NCI-H345 treated with DMSO at 0.1 percent for 48 hours (cell line): Measurements from ENCODE around the gene C9.
"Not testable (repeated sequence)": the region's sequence is repeated elsewhere in the genome, so short reads cannot be mapped to it uniquely, and the experiment has no call there.

Source experiments
- DNase-seq: peaks from one replicate; lab custom pipeline; 2025; ENCODE audit not compliant: unreplicated experiment; lab: John Stamatoyannopoulos, UW

C9 gene

DNA sequence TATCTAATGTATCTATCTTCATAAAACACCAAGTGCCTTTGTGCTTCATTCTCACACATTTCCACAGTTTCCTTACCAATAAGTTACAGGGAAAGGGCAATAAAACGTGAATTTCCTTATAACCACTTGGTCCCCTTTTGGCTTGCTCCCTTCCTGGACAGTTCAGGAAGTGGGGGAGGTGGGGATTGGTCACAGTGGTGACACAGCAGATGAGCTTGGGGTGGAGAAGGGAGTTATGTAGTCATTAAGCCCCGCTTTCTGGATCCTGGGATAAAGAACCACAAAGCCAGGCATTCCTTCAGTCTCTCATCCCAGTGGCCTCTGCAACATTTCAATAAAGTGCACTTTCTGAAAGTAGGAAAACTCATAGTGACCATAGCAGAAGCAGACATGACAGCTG is 97.9 kb downstream of the C9 start:
- DNase-seq = no peak

DNA sequence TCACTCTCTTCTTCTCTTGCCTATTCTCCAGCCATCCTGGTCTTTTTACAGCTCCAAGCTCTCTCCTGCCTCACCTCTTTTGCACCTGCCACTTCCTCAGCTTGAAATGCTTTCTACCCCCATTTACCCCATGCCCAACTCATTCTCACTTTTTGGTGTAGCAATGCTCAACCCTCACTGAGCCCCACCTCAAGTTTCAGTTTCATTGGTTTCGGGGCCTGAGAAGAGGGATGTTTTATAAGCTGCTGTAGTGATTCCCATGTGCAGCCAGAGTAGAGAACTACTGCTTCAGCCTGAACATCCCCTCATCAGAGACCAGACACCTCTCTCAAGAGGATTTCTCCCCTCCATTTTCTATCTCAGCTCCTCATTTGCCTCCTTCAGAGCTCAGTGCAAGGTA is 99.8 kb downstream of the C9 start:
- no peak for DNase-seq

DNA sequence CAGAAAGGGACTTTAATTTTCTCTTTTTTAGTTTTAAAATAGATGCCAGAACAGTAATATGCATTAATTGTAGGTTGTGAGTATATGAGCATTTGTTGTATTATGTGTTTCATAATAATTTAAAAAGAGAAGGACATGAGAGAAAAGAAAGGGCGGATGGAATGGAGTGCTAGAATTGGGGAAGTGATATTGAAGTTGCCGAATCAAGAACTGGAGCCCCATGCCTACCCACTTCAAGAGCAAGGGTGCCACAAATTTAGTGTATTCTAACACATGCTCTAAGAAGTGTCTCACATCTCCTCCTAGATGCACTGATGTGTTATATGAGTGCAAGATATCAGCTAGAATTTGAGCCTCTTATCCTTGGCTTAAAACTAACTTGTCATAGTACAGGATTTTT is 101.3 kb downstream of the C9 start:
- no peak for DNase-seq

DNA sequence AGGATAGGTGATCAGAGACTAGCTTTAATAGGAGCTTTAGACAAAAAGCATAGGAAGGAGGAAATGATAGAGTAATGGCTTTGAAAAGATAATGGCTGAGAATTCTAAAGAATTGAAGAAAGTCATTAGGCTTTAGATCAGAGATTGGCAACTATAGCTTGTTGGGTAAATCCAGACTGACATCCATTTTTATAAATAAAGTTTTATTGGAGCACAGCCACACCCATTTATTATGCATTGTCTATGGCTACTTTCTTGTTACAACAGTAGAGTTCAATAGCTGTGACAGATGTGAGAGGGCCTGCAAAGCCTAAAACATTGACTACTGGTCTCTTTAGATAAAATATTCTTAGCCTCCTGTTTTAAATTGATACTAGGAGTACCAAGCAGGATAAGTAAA is 104.2 kb downstream of the C9 start:
- DNase-seq = no peak

DNA sequence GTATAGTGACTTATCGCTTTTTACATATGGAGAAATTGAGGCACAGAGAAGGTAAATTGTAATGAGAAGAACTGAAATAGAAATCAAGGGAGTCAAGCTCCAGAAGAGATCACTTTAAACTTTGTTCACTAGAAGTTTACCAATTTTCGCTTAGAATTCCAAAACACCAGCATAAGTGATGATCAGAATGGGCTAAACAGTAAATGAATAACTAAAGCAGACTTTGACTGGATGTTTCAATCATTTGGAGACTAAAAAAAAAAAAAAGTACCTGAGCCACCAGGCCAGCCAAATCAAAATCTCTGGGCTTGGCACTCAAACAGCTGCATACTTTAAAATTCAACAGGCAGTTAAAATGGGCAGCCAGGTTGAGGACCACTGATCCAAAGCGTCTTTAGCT is 106.7 kb downstream of the C9 start:
- DNase-seq = no peak

DNA sequence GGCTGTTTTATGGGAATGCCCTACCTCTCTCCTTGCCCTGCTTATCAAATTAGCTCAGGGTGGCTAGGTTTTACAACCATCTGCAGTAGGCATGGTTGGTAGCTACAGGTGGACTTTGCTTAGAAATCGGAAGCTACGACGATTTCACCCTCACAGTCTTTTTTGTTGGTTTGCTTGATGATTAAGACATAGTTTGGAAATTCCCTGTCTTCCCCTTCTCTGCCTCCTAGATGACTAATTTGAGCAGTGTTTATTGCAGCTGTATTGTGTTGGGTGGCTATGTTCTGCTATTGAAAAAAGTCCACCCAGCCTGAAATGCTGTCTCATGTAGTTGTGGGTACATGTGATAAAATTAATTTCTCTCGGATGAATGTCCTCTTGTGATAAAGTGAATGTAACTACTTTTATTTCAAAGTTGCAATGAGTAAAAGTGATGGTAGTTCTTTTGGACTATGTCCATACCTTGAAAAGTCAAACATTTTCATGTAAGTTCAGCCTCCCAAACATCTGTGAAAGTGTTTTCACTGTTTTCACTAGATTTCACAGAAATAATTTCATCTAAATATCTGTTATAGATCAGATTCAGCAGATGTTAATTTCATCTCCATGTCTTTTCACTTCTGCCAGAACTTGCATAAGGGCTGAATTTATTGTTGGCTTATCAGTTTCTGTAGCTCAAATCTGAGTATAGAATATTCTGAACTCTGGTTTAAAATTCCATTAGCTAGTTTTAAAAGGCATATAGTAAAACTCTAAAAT is 107.6 kb downstream of the C9 start:
- DNase-seq = no peak

DNA sequence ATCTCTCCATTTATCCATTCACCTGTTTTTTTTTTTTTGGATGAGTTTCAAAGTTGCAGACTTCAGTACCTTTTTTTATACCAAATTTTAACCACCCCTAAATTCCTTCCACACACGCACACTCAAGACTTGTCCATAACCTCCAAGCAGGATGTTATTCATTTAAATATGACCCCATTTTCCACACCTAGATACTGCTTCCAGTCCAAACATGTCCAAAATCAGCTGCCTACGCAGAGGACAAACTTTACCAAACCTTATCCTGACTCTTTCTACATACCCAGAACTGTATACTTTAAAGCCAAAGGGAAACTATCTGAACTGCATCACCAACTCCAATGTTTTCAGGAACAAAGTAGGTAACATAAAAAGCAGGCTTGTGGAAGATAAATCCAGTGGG is 108.9 kb downstream of the C9 start:
- no peak for DNase-seq

DNA sequence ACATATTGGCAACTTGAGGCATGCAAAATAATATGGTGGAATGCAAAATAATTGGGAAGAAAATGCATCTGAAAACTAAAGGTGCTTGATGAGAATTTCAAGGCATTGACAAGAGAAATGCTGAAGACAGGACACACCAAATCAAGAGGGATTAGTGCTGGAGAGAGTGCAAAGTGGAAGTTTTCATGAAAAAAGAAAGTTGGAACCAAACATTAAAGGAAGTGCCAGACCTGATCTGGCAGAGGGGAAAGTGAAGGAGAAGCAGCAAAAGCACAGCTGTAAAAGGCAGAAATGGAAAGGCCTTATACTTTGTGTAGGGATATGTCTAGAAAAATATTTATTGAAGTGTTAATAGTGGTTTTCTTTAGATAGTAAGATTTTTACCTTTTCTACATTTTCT is 109.6 kb downstream of the C9 start:
- DNase-seq = no peak

DNA sequence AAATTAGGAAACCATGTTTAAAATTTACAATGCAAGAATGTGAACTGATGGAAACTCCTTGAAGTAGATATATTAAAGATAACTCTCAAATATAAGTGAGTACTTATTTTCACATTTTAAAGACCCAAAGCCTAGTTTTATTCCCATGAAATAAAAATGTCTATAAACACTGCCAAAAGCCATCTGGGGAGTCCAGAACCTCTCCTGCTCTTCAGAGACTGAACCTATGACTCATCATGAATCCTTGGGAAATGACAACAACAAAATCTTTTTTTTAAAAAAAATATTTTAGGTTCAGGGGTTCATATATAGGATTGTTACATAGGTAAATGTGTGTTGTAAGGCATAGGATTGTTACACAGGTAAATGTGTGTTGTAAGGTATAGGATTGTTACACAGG is 111.1 kb downstream of the C9 start:
- DNase-seq = no peak

DNA sequence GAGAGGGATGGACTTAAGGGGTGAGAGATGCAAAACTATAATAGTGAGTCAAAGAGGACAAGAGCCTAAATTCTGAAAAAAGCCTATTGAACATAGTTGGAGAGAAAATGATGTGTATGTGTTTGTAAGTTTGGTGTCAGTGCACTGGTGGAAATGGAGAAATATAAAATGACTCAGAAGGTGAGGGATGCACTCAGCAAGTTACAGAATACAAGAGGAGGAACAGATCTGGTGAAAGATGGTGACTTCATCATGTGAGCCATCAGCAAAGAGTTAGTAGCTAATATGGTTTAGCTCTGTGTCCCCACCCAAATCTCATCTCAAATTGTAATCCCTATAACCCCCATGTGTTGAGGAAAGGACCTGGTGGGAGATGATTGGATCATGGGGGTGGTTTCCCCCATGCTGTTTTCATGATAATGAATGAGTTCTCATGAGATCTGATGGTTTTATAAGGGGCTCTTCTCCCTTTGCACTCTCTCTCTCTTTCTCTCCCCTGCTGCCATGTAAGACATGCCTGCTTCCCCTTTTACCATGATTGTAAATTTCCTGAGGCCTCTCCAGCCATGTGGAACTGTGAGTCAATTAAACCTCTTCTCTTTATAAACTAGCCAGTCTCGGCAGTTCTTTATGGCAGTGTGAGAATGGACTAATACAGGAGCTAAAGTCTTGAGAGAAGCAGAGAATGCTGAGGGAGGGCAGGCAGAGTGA is 114.6 kb downstream of the C9 start:
- no peak for DNase-seq

DNA sequence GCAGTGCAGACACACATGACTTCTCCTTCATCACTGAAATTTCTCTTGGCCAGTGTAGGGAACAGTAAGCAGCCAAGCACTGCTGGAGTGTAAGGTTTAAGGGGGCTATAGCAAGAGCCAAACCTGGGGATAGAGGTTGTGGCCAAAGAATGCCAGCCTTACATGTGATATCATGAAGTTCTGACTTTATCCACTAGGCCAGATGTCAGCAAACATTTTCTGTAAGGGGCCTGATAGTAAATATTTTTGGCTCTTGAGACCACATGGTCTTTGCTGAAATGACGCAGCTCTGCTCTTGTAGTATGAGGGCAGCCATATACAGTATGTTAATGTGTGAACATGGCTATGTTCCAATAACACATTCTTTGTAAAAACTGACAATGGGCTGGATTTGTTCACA is 115.2 kb downstream of the C9 start:
- DNase-seq = no peak

DNA sequence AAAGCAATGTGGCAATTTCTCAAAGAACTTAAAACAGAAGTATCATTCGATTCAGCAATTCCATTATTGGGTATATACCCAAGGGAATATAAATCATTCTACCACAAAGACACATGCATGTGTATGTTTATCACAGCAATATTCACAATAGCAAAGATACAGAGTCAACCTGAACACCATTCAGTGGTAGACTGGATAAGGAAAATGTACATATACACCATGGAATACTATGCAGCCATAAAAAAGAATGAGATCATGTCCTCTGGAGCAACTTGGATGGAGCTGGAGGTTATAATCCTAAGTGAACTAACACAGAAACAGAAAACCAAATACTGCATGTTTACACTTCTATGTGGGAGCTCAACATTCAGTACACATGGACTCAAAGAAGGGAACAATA is 123.5 kb downstream of the C9 start:
- DNase-seq = no peak

DNA sequence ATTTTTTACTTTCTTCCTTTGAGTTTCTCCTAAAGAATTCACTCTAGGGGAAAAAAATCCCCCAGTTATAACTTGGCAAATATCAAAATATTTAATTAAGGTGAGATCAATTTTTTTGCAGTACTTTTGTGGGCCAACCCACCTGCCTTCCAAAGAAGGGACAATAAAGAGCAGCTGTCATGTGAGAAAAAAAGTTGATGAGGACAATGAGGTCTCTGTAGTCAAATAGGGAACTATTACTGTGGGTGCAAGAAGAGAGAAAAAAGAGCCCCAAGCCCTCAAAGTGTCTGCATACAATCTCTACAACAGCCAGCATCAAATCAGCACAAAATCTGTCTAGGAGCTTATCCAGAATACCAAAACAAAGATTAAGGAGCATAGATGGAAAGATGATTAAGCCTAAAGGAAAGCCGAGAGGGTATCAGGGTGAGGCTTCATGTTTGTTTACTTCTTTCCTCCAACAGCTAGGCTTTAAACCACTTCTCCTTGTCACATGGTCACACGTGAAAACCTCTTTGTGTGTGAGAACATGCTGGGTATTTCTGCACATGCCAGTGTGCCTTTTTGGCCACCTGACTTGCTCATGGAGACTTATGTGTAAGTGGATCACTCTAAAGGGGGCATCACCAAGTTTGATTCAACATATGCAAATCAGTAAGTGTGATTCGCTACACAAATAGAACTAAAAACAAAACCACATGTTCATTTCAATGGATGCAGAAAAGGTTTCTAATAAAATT is 125.8 kb downstream of the C9 start:
- DNase-seq = no peak

DNA sequence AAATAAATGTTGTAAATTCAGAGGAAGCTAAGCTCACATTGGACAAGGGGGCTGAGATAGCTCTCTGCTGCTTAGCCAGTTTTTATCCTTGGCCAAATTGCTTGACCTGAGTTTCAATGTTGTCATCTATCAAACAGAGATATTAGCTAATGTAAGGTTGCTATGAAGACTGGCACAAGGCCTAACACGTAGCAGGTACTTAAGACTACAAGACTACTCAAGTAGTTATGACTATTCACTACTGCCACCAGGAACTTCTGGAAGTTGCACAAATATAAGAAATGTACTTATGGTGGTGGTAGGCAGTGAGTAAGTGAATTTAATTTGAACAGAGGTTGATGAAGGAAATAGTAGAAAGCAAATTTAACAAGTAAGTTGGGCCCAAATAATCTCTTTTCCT is 127.6 kb downstream of the C9 start:
- DNase-seq = no peak

DNA sequence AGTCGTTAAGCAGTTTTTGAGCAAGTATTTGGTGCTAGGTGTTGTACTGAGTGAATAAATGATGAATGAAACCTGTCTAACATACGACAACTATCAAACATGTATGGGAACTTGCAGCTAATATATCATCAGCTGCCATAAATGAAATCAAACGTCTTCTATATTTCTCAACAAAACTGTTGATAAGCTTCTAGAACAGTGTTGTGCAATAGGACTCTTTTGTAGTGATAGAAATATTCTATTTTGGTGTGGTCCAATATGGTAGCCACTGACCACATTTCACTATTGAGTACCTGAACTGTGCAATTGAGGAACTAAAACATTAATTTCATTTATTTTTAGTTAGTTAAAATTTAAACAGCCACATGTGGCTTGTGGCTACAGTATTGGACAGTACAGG is 128.6 kb downstream of the C9 start:
- DNase-seq = no peak

DNA sequence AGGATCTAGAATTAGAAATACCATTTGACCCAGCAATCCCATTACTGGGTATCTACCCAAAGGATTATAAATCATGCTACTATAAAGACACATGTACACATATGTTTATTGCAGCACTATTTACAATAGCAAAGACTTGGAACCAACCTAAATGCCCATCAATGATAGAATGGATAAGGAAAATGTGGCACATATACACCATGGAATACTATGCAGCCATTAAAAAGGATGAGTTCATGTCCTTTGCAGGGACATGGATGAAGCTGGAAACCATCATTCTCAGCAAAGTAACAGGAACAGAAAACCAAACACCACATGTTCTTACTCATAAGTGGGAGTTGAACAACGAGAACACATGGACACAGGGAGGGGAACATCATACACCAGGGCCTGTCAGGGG is 129.8 kb downstream of the C9 start:
- DNase-seq = not testable (repeated sequence)
